ENCODE measurements around the gene TIGD6.
"Not testable (repeated sequence)": the region's sequence is repeated elsewhere in the genome, so short reads cannot be mapped to it uniquely, and the experiment has no call there.

Gene TIGD6

GRCh38 chr5:150028047-150028446, 27.6 kb upstream of the TIGD6 start:
- H2AK5ac ChIP-seq (ENCODE audit: low read depth, low read length); H3K4me3 ChIP-seq (ENCODE audit: low read length in 2 of 2); H2BK120ac ChIP-seq (ENCODE audit: low read depth, low read length); H3K23ac ChIP-seq (ENCODE audit: low read depth, low read length, poor library complexity); DNase-seq (ENCODE audit: low spot score); H3K27ac ChIP-seq (replicated peaks; ENCODE audit: low read length); H4K91ac ChIP-seq (ENCODE audit: low read depth, low read length, poor library complexity); H3K4me1 ChIP-seq (ENCODE audit: control insufficient read depth in 2 of 2, insufficient read depth in 1 of 2, low read depth in 1 of 2, low read length in 2 of 2); H2BK12ac ChIP-seq (ENCODE audit: low read length); H2BK15ac ChIP-seq (ENCODE audit: low read length); H2BK5ac ChIP-seq (ENCODE audit: low read length); H3K14ac ChIP-seq (ENCODE audit: low read length); H3K9ac ChIP-seq (ENCODE audit: low read depth, low read length, poor library complexity); H3K4me2 ChIP-seq (ENCODE audit: insufficient read depth, low read length, poor library complexity, severe bottlenecking); H3K4ac ChIP-seq (ENCODE audit: low read length); H2AFZ ChIP-seq (ENCODE audit: low read length); H3K18ac ChIP-seq (ENCODE audit: low read length); H3K79me1 ChIP-seq (ENCODE audit: low read depth, low read length); H4K8ac ChIP-seq (ENCODE audit: low read depth, low read length); H3K9me3 ChIP-seq (replicated peaks in 1 of 2; ENCODE audit: control insufficient read depth in 2 of 2, insufficient read depth in 1 of 2, low read depth in 1 of 2, low read length in 2 of 2); H3K27me3 ChIP-seq (ENCODE audit: control insufficient read depth in 3 of 3, insufficient read depth in 3 of 3, low read depth in 1 of 3, low read length in 3 of 3): not testable (repeated sequence)
- peaks cover 37 to 94% of the 10 kb centered on the region in 2 donors for H3K36me3 ChIP-seq (replicated peaks in 1 of 2; ENCODE audit: control insufficient read depth in 2 of 2, insufficient read depth in 2 of 2, low read length in 2 of 2)
- no CpG with 5 or more reads among the region's 1 CpG for WGBS, 2 donors (ENCODE audit: extremely low coverage in 2 of 2, insufficient read length in 2 of 2, insufficient replicate concordance in 1 of 2)

- Histone ChIP-seq H2BK12ac (ENCODE audit: low read length) (no peak overlapping the region), H3K4me1 (ENCODE audit: control insufficient read depth in 2 of 2, insufficient read depth in 1 of 2, low read depth in 1 of 2, low read length in 2 of 2) (no peaks in the 10 kb centered on the region), H3K4me3 (ENCODE audit: low read length in 2 of 2) (peak overlapping the region in 1 of 2 donors; percentile 40), H3K14ac (ENCODE audit: low read length) (no peak overlapping the region), H2BK5ac (ENCODE audit: low read length) (no peak overlapping the region), H3K36me3 (replicated peaks in 1 of 2; ENCODE audit: control insufficient read depth in 2 of 2, insufficient read depth in 2 of 2, low read length in 2 of 2) (peaks cover 28 to 94% of the 10 kb centered on the region in 2 donors), H2AK5ac (ENCODE audit: low read depth, low read length) (no peak overlapping the region), H3K9ac (ENCODE audit: low read depth, low read length, poor library complexity) (no peak overlapping the region), H3K23ac (ENCODE audit: low read depth, low read length, poor library complexity) (no peak overlapping the region), H2BK15ac (ENCODE audit: low read length) (no peak overlapping the region), H3K79me1 (ENCODE audit: low read depth, low read length) (no peaks in the 10 kb centered on the region), H3K4me2 (ENCODE audit: insufficient read depth, low read length, poor library complexity, severe bottlenecking) (no peak overlapping the region), H3K18ac (ENCODE audit: low read length) (no peak overlapping the region), H4K91ac (ENCODE audit: low read depth, low read length, poor library complexity) (no peak overlapping the region), H3K9me3 (replicated peaks in 1 of 2; ENCODE audit: control insufficient read depth in 2 of 2, insufficient read depth in 1 of 2, low read depth in 1 of 2, low read length in 2 of 2) (no peaks in the 10 kb centered on the region), H2AFZ (ENCODE audit: low read length) (no peak overlapping the region), H3K27me3 (ENCODE audit: control insufficient read depth in 3 of 3, insufficient read depth in 3 of 3, low read depth in 1 of 3, low read length in 3 of 3) (no peaks in the 10 kb centered on the region), H3K4ac (ENCODE audit: low read length) (no peak overlapping the region), H3K27ac (replicated peaks; ENCODE audit: low read length) (no peak overlapping the region), H4K8ac (ENCODE audit: low read depth, low read length) (no peak overlapping the region), H2BK120ac (ENCODE audit: low read depth, low read length) (no peak overlapping the region)
- no CpG with 5 or more reads among the region's 4 CpGs for WGBS, 2 donors (ENCODE audit: extremely low coverage in 2 of 2, insufficient read length in 2 of 2, insufficient replicate concordance in 1 of 2)
- DNase-seq (ENCODE audit: low spot score) = no peak
Measured at GRCh38 chr5:150026682-150027172, 26.3 kb upstream of the TIGD6 start.

GRCh38 chr5:150024346-150024984, 24.0 kb upstream of the TIGD6 start:
- no peak overlapping the region for H2BK15ac ChIP-seq (ENCODE audit: low read length)
- no peaks in the 10 kb centered on the region for H3K9me3 ChIP-seq (replicated peaks in 1 of 2; ENCODE audit: control insufficient read depth in 2 of 2, insufficient read depth in 1 of 2, low read depth in 1 of 2, low read length in 2 of 2)
- H3K18ac ChIP-seq (ENCODE audit: low read length) = no peak overlapping the region
- no peaks in the 10 kb centered on the region for H3K4me1 ChIP-seq (ENCODE audit: control insufficient read depth in 2 of 2, insufficient read depth in 1 of 2, low read depth in 1 of 2, low read length in 2 of 2)
- no peak overlapping the region for H3K14ac ChIP-seq (ENCODE audit: low read length)
- H3K79me1 ChIP-seq (ENCODE audit: low read depth, low read length) = no peaks in the 10 kb centered on the region
- no peak overlapping the region for H3K4me2 ChIP-seq (ENCODE audit: insufficient read depth, low read length, poor library complexity, severe bottlenecking)
- H4K8ac ChIP-seq (ENCODE audit: low read depth, low read length) = no peak overlapping the region
- no peak overlapping the region for H2BK120ac ChIP-seq (ENCODE audit: low read depth, low read length)
- no peak overlapping the region for H3K27ac ChIP-seq (replicated peaks; ENCODE audit: low read length)
- no peak overlapping the region for H3K4ac ChIP-seq (ENCODE audit: low read length)
- H3K27me3 ChIP-seq (ENCODE audit: control insufficient read depth in 3 of 3, insufficient read depth in 3 of 3, low read depth in 1 of 3, low read length in 3 of 3) = no peaks in the 10 kb centered on the region
- H3K9ac ChIP-seq (ENCODE audit: low read depth, low read length, poor library complexity) = no peak overlapping the region
- WGBS, 2 donors (ENCODE audit: extremely low coverage in 2 of 2, insufficient read length in 2 of 2, insufficient replicate concordance in 1 of 2) = no CpG with 5 or more reads among the region's 9 CpGs
- H2AFZ ChIP-seq (ENCODE audit: low read length) = no peak overlapping the region
- H2BK5ac ChIP-seq (ENCODE audit: low read length) = no peak overlapping the region
- no peak for DNase-seq (ENCODE audit: low spot score)
- H4K91ac ChIP-seq (ENCODE audit: low read depth, low read length, poor library complexity) = no peak overlapping the region
- H2AK5ac ChIP-seq (ENCODE audit: low read depth, low read length) = no peak overlapping the region
- peaks cover 23 to 95% of the 10 kb centered on the region in 2 donors for H3K36me3 ChIP-seq (replicated peaks in 1 of 2; ENCODE audit: control insufficient read depth in 2 of 2, insufficient read depth in 2 of 2, low read length in 2 of 2)
- no peak overlapping the region for H3K4me3 ChIP-seq (ENCODE audit: low read length in 2 of 2)
- no peak overlapping the region for H3K23ac ChIP-seq (ENCODE audit: low read depth, low read length, poor library complexity)
- no peak overlapping the region for H2BK12ac ChIP-seq (ENCODE audit: low read length)

GRCh38 chr5:150023136-150023535, 22.7 kb upstream of the TIGD6 start:
- Histone ChIP-seq H3K27ac (replicated peaks; ENCODE audit: low read length) (no peak overlapping the region), H3K4me1 (ENCODE audit: control insufficient read depth in 2 of 2, insufficient read depth in 1 of 2, low read depth in 1 of 2, low read length in 2 of 2) (no peaks in the 10 kb centered on the region), H4K8ac (ENCODE audit: low read depth, low read length) (no peak overlapping the region), H2AK5ac (ENCODE audit: low read depth, low read length) (no peak overlapping the region), H2BK15ac (ENCODE audit: low read length) (no peak overlapping the region), H3K4me2 (ENCODE audit: insufficient read depth, low read length, poor library complexity, severe bottlenecking) (no peak overlapping the region), H2BK5ac (ENCODE audit: low read length) (no peak overlapping the region), H3K36me3 (replicated peaks in 1 of 2; ENCODE audit: control insufficient read depth in 2 of 2, insufficient read depth in 2 of 2, low read length in 2 of 2) (peaks cover 28 to 99% of the 10 kb centered on the region in 2 donors), H2BK120ac (ENCODE audit: low read depth, low read length) (no peak overlapping the region), H3K27me3 (ENCODE audit: control insufficient read depth in 3 of 3, insufficient read depth in 3 of 3, low read depth in 1 of 3, low read length in 3 of 3) (no peaks in the 10 kb centered on the region), H3K23ac (ENCODE audit: low read depth, low read length, poor library complexity) (no peak overlapping the region), H3K9me3 (replicated peaks in 1 of 2; ENCODE audit: control insufficient read depth in 2 of 2, insufficient read depth in 1 of 2, low read depth in 1 of 2, low read length in 2 of 2) (no peaks in the 10 kb centered on the region), H3K4ac (ENCODE audit: low read length) (no peak overlapping the region), H3K79me1 (ENCODE audit: low read depth, low read length) (no peaks in the 10 kb centered on the region), H3K18ac (ENCODE audit: low read length) (no peak overlapping the region), H3K14ac (ENCODE audit: low read length) (no peak overlapping the region), H2BK12ac (ENCODE audit: low read length) (no peak overlapping the region), H2AFZ (ENCODE audit: low read length) (no peak overlapping the region), H3K9ac (ENCODE audit: low read depth, low read length, poor library complexity) (no peak overlapping the region), H4K91ac (ENCODE audit: low read depth, low read length, poor library complexity) (no peak overlapping the region), H3K4me3 (ENCODE audit: low read length in 2 of 2) (no peak overlapping the region)
- no CpG with 5 or more reads among the region's 1 CpG for WGBS, 2 donors (ENCODE audit: extremely low coverage in 2 of 2, insufficient read length in 2 of 2, insufficient replicate concordance in 1 of 2)
- no peak for DNase-seq (ENCODE audit: low spot score)

Data from neuronal stem cell (in vitro differentiated cells).